Psoas muscle (tissue), 8 donors: ENCODE results near the gene ZNF107. TPM values are rescaled to one million over a fixed set of nuclear protein-coding genes. Genes with fewer than 3 reads are reported as not detected.

Experiments
- ATAC-seq, 4 donors: fragments of 200-7000 bp; cut with Tn5 transposase; one replicate each; pipeline ENCODE4 v1.9.1; 2020; ENCODE audit warnings: moderate library complexity in 3 of 4, mild to moderate bottlenecking in 2 of 4
- DNase-seq, 2 donors: peaks; one replicate each; pipeline ENCODE4 v3.0.0-alpha.2; 2020
- H3K27ac ChIP-seq: fragments of 200-600 bp; one replicate; pipeline ENCODE4 v1.8.0; 2022
- H3K27me3 ChIP-seq, 3 donors: fragments of 200-600 bp in 1 of 3; one replicate each; pipeline versions ENCODE4 v1.6.1 to v1.8.0; 2013 to 2022; ENCODE audit warnings: low read length in 2 of 3, mild to moderate bottlenecking in 2 of 3, moderate library complexity in 1 of 3; ENCODE audit not compliant: insufficient read depth in 3 of 3
- H3K36me3 ChIP-seq, 2 donors: fragments of 200-600 bp in 1 of 2; one replicate each; pipeline versions ENCODE4 v1.6.1 to v1.8.0; 2013 to 2022; ENCODE audit warnings: low read depth in 1 of 2, mild to moderate bottlenecking in 1 of 2, moderate library complexity in 1 of 2; ENCODE audit not compliant: insufficient read depth in 1 of 2
- H3K4me1 ChIP-seq: fragments of 200-600 bp; one replicate; pipeline ENCODE4 v1.8.0; 2022
- H3K4me3 ChIP-seq: fragments of 200-600 bp; one replicate; pipeline ENCODE4 v1.8.0; 2022; ENCODE audit warnings: mild to moderate bottlenecking
- H3K9me3 ChIP-seq: fragments of 200-600 bp; one replicate; pipeline ENCODE4 v1.8.0; 2022
- CTCF ChIP-seq: fragments of 200-600 bp; IDR thresholded peaks from one replicate; pipeline ENCODE4 v1.8.0; 2022; ENCODE audit warnings: antibody characterized with exemption
- WGBS, 3 donors: extraction: QIAGEN DNeasy Blood & Tissue Kit; methylation state at CpG; one replicate each; pipeline versions ENCODE4 v1.1.6 to v1.1.7; 2013; 5-methylcytosine and 5-hydroxymethylcytosine counted together
- intact Hi-C, 2 donors: fragments of 100-400 bp; cut with DNase I; formaldehyde crosslinking; loops; one replicate each; pipeline versions ENCODE4 v1.11.0 to v1.14.2; 2022
- polyA plus RNA-seq, 3 donors: library from polyadenylated mRNA; stranded (reverse); fragments of 200-250 nt; gene quantifications; one replicate each; pipeline ENCODE4 v1.2.3, GENCODE V29; 2013
- total RNA-seq, 4 donors: library from RNA; stranded (reverse); fragmentation: NEBNext Ultra II Directional in 2 of 4; extraction: Animal tissue kit (Norgen Biotek cat#: 25700) in 2 of 4; gene quantifications; one replicate each; pipeline versions ENCODE4 v1.2.1 to v1.2.4, GENCODE V29; 2021 to 2023
- donor health status: healthy with polysubstance abuse.
- donor health status: DM: no; HTN: no; CAD: no; lungs with moderate emphysema.
- donor health status: Bipolar disorder and iron deficiency.
- donor health status: healthy.
- donor health status: DM: yes; HTN: yes; CAD: no.
- donor health status: DM: no; HTN: no; CAD: no.
- donor health status: DM: no; HTN: no; CAD: no.
- donor health status: DM: yes; HTN: yes; CAD: no.

ZNF107 gene
- total and polyA plus RNA-seq, 7 donors: 0.38 to 1.4 (median 1.2) TPM

GRCh38 chr7:64625114-64626082, 40.5 kb upstream of the ZNF107 start:
- no peak overlapping the region for H3K4me3 ChIP-seq
- TF ChIP-seq CTCF: peak; percentile 82
- H3K27ac ChIP-seq: no peak overlapping the region
- no peaks in the 10 kb centered on the region for H3K27me3 ChIP-seq
- intact Hi-C loops: no loop called here
- ATAC-seq: no peak
- no peaks in the 10 kb centered on the region for H3K4me1 ChIP-seq
- H3K9me3 ChIP-seq: no peaks in the 10 kb centered on the region
- no peaks in the 10 kb centered on the region for H3K36me3 ChIP-seq
- 24 to 29% (median 25%) methylated on average over 12 of the region's 12 CpGs for WGBS, 3 donors
- no peak for DNase-seq

- no peak for TF ChIP-seq CTCF
- Histone ChIP-seq H3K27me3 (no peaks in the 10 kb centered on the region), H3K9me3 (no peaks in the 10 kb centered on the region), H3K4me1 (no peaks in the 10 kb centered on the region), H3K27ac (no peak overlapping the region), H3K36me3 (no peaks in the 10 kb centered on the region), H3K4me3 (no peak overlapping the region)
- intact Hi-C loops: no loop called here
- ATAC-seq (no peak), DNase-seq (no peak)
- 57 to 62% (median 57%) methylated on average over 5 of the region's 5 CpGs for WGBS, 3 donors
These were observed 39.9 kb upstream of the ZNF107 start for GRCh38 chr7:64626083-64626469.

GRCh38 chr7:64626557-64626956, 39.4 kb upstream of the ZNF107 start:
- H3K36me3 ChIP-seq: no peaks in the 10 kb centered on the region
- DNase-seq: no peak
- TF ChIP-seq CTCF: no peak
- H3K27ac ChIP-seq: no peak overlapping the region
- H3K4me3 ChIP-seq: no peak overlapping the region
- intact Hi-C loops: no loop called here
- 54 to 59% (median 56%) methylated on average over 2 of the region's 2 CpGs for WGBS, 3 donors
- H3K27me3 ChIP-seq: no peaks in the 10 kb centered on the region
- ATAC-seq: no peak
- H3K9me3 ChIP-seq: no peaks in the 10 kb centered on the region
- no peaks in the 10 kb centered on the region for H3K4me1 ChIP-seq

GRCh38 chr7:64628192-64628591, 37.7 kb upstream of the ZNF107 start:
- TF ChIP-seq CTCF: no peak
- intact Hi-C loops: no loop called here

More at GRCh38 chr7:64628192-64628591, 37.7 kb upstream of the ZNF107 start:
- Histone ChIP-seq H3K36me3 (no peaks in the 10 kb centered on the region), H3K27ac (no peak overlapping the region), H3K4me3 (no peak overlapping the region), H3K27me3 (no peaks in the 10 kb centered on the region), H3K4me1 (no peaks in the 10 kb centered on the region), H3K9me3 (no peaks in the 10 kb centered on the region)
- peak in 3 of 4 donors; percentile 29 to 81 (median 64) for ATAC-seq
- no peak for DNase-seq
